Measurements from ENCODE around the gene PTPRE.

DNA sequence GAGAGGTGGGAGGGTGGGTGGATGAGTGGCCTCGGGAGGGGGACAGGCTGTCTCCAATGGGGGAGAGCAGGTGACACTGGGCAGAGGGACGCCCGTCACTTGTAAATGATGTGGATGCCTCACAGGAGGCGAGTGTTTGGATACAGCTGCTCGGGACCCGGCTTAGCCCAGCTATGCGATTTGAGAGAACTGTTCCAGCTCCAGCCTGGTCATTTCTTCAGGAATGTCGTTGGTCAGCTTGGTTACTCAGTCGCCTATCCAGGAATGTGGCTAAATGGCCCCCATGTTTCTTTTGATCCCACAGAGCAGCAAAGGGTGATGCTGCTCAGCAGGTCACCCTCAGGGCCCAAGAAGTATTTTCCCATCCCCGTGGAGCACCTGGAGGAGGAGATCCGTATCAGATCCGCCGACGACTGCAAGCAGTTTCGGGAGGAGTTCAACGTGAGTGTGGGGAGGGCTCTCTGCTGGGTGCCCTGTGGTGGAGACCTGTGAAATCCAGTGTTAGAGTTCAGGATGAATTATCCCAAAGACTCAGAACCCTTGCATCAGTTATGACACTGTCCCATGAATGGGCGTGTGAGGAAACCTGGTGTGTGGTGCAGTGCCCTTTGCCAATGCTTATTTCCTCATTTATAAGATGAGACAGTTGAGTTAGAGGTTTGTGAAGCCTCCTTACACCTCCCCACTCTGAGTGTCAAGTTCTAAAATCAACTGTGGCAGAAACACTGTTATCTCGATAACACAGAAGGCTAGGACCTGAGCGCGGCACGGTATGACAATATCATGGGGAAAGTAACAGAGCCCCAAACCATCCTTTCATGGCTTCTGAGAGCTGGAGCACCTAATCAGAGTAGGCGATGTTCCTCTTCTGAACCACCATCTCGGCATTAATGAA, 142.6 kb downstream of the PTPRE start:
- TF ChIP-seq, protein P1, sequence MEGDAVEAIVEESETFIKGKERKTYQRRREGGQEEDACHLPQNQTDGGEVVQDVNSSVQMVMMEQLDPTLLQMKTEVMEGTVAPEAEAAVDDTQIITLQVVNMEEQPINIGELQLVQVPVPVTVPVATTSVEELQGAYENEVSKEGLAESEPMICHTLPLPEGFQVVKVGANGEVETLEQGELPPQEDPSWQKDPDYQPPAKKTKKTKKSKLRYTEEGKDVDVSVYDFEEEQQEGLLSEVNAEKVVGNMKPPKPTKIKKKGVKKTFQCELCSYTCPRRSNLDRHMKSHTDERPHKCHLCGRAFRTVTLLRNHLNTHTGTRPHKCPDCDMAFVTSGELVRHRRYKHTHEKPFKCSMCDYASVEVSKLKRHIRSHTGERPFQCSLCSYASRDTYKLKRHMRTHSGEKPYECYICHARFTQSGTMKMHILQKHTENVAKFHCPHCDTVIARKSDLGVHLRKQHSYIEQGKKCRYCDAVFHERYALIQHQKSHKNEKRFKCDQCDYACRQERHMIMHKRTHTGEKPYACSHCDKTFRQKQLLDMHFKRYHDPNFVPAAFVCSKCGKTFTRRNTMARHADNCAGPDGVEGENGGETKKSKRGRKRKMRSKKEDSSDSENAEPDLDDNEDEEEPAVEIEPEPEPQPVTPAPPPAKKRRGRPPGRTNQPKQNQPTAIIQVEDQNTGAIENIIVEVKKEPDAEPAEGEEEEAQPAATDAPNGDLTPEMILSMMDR (conservative IDR thresholded peaks at IDR 0.05): no peak
- TF ChIP-seq EZH2 (IDR thresholded peaks at IDR 0.05; ENCODE audit: low read depth): no peak
